ENCODE results near the gene IFNL2.
"Not testable (repeated sequence)": the region's sequence is repeated elsewhere in the genome, so short reads cannot be mapped to it uniquely, and the experiment has no call there.

Gene IFNL2

DNA sequence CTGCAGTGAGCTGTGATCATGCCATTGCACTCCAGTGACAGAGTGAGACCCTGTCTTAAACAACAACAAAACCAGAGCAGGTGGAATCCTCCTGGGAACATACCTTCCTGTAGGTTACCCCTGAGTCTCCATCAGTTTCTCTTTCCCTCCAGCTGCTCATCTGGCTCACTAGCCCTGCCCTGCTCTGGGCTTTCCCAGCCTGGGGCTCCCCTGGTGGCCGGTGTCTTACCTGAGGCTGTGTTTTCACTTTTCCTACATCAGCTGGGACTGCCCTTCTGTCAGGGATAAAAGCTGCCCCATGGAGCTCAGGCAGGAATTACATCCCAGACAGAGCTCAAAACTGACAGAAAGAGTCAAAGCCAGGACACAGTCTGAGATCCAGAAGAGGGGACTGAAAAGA is at the start of gene IFNL2:
TSS of gene IFNL2 (plus strand) at position 312 of the 400 bp plus-strand sequence. CDS start 173 bp downstream, outside the sequence.
- H3K79me2 ChIP-seq; H3K9ac ChIP-seq; H3K4me1 ChIP-seq; H3K27me3 ChIP-seq (ENCODE audit: control insufficient read depth, insufficient read depth, low read length); H2AFZ ChIP-seq; H3K4me2 ChIP-seq (ENCODE audit: low read length); H3K27ac ChIP-seq; H3K36me3 ChIP-seq (ENCODE audit: control insufficient read depth, insufficient read depth, low read length); H3K4me3 ChIP-seq (ENCODE audit: low read depth, low read length); H3K9me3 ChIP-seq (ENCODE audit: control insufficient read depth, low read length): not testable (repeated sequence)

DNA sequence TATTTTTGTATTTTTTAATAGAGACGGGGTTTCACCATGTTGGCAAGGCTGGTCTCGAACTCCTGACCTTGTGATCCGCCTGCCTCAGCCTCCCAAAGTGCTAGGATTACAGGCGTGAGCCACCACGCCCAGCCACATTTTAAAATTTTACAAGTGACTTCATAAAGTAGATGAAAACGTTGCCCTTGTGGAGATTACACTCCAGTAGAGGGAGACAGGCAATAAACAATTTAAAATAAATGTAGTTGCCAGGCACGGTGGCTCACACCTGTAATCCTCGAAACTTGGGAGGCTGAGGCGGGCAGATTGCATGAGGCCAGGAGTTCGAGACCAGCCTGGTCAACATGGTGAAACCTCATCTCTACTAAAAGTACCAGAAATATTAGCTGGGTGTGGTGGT is 49.1 kb upstream of the IFNL2 start:
- not testable (repeated sequence) for H3K79me2 ChIP-seq; H3K36me3 ChIP-seq (ENCODE audit: control insufficient read depth, insufficient read depth, low read length); H3K4me3 ChIP-seq (ENCODE audit: low read depth, low read length); H3K4me2 ChIP-seq (ENCODE audit: low read length); H3K27ac ChIP-seq; H2AFZ ChIP-seq; H3K9ac ChIP-seq; H3K27me3 ChIP-seq (ENCODE audit: control insufficient read depth, insufficient read depth, low read length); H3K9me3 ChIP-seq (ENCODE audit: control insufficient read depth, low read length); H3K4me1 ChIP-seq

DNA sequence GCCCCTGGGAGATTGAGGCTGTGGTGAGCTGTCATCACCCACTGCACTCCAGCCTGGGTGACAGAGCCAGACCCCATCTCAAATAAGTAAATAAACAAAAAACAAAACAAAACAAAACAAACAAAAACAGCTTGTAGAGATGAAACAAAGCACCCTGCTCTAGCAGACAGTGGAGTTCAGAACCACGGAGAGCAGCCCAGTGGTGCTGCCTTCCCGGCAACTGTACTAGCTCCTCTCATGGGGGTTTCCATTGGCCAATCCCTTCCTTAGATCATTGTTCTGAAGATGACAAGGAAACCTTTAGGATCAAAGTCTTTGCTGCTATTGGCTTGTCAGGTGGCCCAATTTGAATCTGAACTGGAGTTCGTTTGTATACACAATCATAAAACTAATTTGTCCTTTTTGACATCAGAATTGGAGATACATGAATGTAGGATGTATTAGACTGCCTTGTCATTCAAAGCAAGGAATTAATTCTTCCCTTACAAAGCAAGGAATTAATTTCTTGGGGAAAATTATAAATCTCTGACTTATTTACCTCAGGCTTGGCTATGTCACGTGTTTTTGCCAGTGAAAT is 44.4 kb upstream of the IFNL2 start:
- Histone ChIP-seq H3K36me3 (ENCODE audit: control insufficient read depth, insufficient read depth, low read length) (no peaks in the 10 kb centered on the region), H3K79me2 (no peaks in the 10 kb centered on the region), H3K4me1 (no peaks in the 10 kb centered on the region), H3K9me3 (ENCODE audit: control insufficient read depth, low read length) (no peaks in the 10 kb centered on the region), H3K9ac (no peak overlapping the region), H3K27me3 (ENCODE audit: control insufficient read depth, insufficient read depth, low read length) (no peaks in the 10 kb centered on the region), H3K27ac (no peak overlapping the region), H3K4me3 (ENCODE audit: low read depth, low read length) (no peak overlapping the region), H2AFZ (no peak overlapping the region), H3K4me2 (ENCODE audit: low read length) (no peak overlapping the region)
- TF ChIP-seq, protein P1, sequence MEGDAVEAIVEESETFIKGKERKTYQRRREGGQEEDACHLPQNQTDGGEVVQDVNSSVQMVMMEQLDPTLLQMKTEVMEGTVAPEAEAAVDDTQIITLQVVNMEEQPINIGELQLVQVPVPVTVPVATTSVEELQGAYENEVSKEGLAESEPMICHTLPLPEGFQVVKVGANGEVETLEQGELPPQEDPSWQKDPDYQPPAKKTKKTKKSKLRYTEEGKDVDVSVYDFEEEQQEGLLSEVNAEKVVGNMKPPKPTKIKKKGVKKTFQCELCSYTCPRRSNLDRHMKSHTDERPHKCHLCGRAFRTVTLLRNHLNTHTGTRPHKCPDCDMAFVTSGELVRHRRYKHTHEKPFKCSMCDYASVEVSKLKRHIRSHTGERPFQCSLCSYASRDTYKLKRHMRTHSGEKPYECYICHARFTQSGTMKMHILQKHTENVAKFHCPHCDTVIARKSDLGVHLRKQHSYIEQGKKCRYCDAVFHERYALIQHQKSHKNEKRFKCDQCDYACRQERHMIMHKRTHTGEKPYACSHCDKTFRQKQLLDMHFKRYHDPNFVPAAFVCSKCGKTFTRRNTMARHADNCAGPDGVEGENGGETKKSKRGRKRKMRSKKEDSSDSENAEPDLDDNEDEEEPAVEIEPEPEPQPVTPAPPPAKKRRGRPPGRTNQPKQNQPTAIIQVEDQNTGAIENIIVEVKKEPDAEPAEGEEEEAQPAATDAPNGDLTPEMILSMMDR (IDR thresholded peaks at IDR 0.05): no peak

DNA sequence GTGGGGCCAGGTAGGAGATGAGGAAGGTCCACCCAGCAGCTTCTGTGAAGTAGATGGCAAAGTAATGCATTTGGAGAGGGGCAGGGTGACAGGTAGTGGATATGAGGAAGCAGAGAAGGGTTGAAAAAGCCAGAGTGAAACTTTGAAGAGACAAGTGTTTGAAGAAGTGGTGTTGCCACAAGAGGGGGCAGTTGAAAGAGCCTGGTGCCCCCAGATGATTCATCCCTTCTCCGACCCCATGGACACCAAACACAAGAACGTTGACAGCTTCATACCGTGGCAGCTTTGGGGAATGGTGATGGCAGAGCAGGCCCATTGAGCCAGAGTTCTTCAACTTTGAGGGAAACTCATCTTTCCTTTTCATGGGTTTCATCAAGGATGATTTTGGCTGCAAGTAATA is 43.3 kb upstream of the IFNL2 start:
- TF ChIP-seq, protein P1 (IDR thresholded peaks at IDR 0.05): no peak
- Histone ChIP-seq H3K27ac (no peak overlapping the region), H3K79me2 (no peaks in the 10 kb centered on the region), H3K9ac (no peak overlapping the region), H2AFZ (no peak overlapping the region), H3K4me3 (ENCODE audit: low read depth, low read length) (no peak overlapping the region), H3K4me1 (no peaks in the 10 kb centered on the region), H3K27me3 (ENCODE audit: control insufficient read depth, insufficient read depth, low read length) (no peaks in the 10 kb centered on the region), H3K36me3 (ENCODE audit: control insufficient read depth, insufficient read depth, low read length) (no peaks in the 10 kb centered on the region), H3K9me3 (ENCODE audit: control insufficient read depth, low read length) (no peaks in the 10 kb centered on the region), H3K4me2 (ENCODE audit: low read length) (no peak overlapping the region)

DNA sequence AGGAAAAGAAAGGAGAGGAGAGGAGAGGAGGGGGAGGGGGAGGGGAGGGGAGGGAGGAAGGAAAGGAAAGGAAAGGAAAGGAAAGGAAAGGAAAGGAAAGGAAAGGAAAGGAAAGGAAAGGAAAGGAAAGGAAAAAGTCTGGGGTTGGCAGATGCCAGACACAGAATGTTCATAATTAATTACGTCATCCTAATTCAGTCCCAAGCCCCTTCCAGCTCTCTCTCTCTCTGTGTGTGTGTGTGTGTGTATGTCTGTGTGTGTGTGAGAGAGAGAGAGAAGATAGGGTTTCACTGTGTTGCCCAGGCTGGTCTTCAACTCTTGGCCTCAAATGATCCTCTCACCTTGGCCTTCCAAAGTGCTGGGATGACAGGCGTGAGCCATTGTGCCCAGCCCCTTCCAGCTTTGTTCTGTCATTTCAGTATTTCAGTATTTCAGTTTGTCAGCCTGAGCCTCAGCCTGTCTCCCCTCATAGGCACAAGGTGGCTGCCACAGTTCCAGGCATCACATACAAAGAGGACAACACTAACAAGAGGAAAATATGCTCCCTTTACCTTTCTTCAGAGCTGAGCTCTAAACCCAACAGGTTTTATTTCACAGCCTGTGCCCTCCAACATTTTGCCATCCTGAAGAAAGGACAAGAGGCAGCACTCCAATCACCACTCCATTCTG is 38.0 kb upstream of the IFNL2 start:
- Histone ChIP-seq H3K36me3 (ENCODE audit: control insufficient read depth, insufficient read depth, low read length) (no peaks in the 10 kb centered on the region), H3K4me1 (no peaks in the 10 kb centered on the region), H2AFZ (no peak overlapping the region), H3K4me3 (ENCODE audit: low read depth, low read length) (no peak overlapping the region), H3K4me2 (ENCODE audit: low read length) (no peak overlapping the region), H3K27ac (no peak overlapping the region), H3K9ac (no peak overlapping the region), H3K27me3 (ENCODE audit: control insufficient read depth, insufficient read depth, low read length) (no peaks in the 10 kb centered on the region), H3K79me2 (no peaks in the 10 kb centered on the region), H3K9me3 (ENCODE audit: control insufficient read depth, low read length) (no peaks in the 10 kb centered on the region)
- TF ChIP-seq, protein P1 (IDR thresholded peaks at IDR 0.05): no peak
